GM12878 (cell line): ENCODE results near the gene ANAPC7. TPM values are rescaled to one million over a fixed set of nuclear protein-coding genes. Genes with fewer than 3 reads are reported as not detected.

Experiments
- ATF7 ChIP-seq: fragments of 450-650 bp; IDR thresholded peaks from 2 replicates; pipeline ENCODE4 v1.6.1; 2016; ENCODE audit warnings: low read depth, mild to moderate bottlenecking
- CEBPB ChIP-seq, 2 experiments: fragments of 150-350 bp in 1 of 2; IDR thresholded peaks; 2 replicates each; pipeline ENCODE4 v1.6.1; 2012 to 2014; ENCODE audit warnings: low read depth in 2 of 2, low read length in 2 of 2, borderline replicate concordance in 1 of 2, inconsistent platforms in 1 of 2
- CHD2 ChIP-seq: IDR thresholded peaks from 2 replicates; pipeline ENCODE4 v1.6.1; 2011; ENCODE audit warnings: low read depth, low read length, improper control_type of control experiment, borderline replicate concordance
- CTCF ChIP-seq, 3 experiments: IDR thresholded peaks in 2 of 3; conservative IDR thresholded peaks in 1 of 3; 2 replicates each; pipeline ENCODE4 v1.5.1; 2011; ENCODE audit warnings: low read depth in 3 of 3, low read length in 3 of 3, mild to moderate bottlenecking in 3 of 3, control low read depth in 2 of 3, moderate library complexity in 2 of 3, inconsistent platforms in 1 of 3, mixed read lengths in 1 of 3; ENCODE audit not compliant: control insufficient read depth in 2 of 3, insufficient read depth in 1 of 3; ENCODE audit errors: extremely low read depth in 1 of 3
- ESRRA ChIP-seq: IDR thresholded peaks from 2 replicates; pipeline ENCODE4 v1.6.1; 2012; ENCODE audit warnings: mild to moderate bottlenecking, low read length, improper control_type of control experiment
- EZH2 ChIP-seq: IDR thresholded peaks from 2 replicates; pipeline ENCODE4 v1.6.1; 2012; ENCODE audit warnings: low read depth, mild to moderate bottlenecking, control low read depth, inconsistent platforms, low read length, borderline replicate concordance; ENCODE audit not compliant: control insufficient read depth
- FOXM1 ChIP-seq: IDR thresholded peaks from 2 replicates; pipeline ENCODE4 v1.6.1; 2012; ENCODE audit warnings: low read depth, mild to moderate bottlenecking, inconsistent platforms, low read length, moderate library complexity
- IRF3 ChIP-seq: fragments of 450-650 bp; IDR thresholded peaks from 2 replicates; pipeline ENCODE4 v1.6.1; 2014; ENCODE audit warnings: mild to moderate bottlenecking
- MEF2B ChIP-seq: fragments of 450-650 bp; IDR thresholded peaks from 2 replicates; pipeline ENCODE4 v1.6.1; 2018; ENCODE audit warnings: mild to moderate bottlenecking, moderate library complexity; ENCODE audit not compliant: partially characterized antibody, poor library complexity, severe bottlenecking
- MLLT1 ChIP-seq: fragments of 450-650 bp; IDR thresholded peaks from 2 replicates; pipeline ENCODE4 v1.6.1; 2016; ENCODE audit warnings: mild to moderate bottlenecking
- MTA2 ChIP-seq: fragments of 450-650 bp; IDR thresholded peaks from 2 replicates; pipeline ENCODE4 v1.6.1; 2016; ENCODE audit warnings: low read depth, mild to moderate bottlenecking, moderate library complexity
- PBX3 ChIP-seq: IDR thresholded peaks from 2 replicates; pipeline ENCODE4 v1.6.1; 2011; ENCODE audit warnings: mild to moderate bottlenecking, low read depth, low read length, moderate library complexity; ENCODE audit not compliant: insufficient replicate concordance
- TAF1 ChIP-seq: IDR thresholded peaks from 2 replicates; pipeline ENCODE4 v1.6.1; 2011; ENCODE audit warnings: mild to moderate bottlenecking, low read depth, low read length, borderline replicate concordance
- TARDBP ChIP-seq: IDR thresholded peaks from 2 replicates; pipeline ENCODE4 v1.6.1; 2016; ENCODE audit warnings: borderline replicate concordance
- TBL1XR1 ChIP-seq: IDR thresholded peaks from 2 replicates; pipeline ENCODE4 v1.6.1; 2012; ENCODE audit warnings: low read depth, low read length, improper control_type of control experiment
- USF1 ChIP-seq: IDR thresholded peaks from 2 replicates; pipeline ENCODE4 v1.6.1; 2011; ENCODE audit warnings: borderline replicate concordance, low read depth, mild to moderate bottlenecking, moderate library complexity, mixed read lengths, low read length; ENCODE audit not compliant: insufficient read depth; ENCODE audit errors: extremely low read length
- YBX1 ChIP-seq: fragments of 450-650 bp; IDR thresholded peaks from 2 replicates; pipeline ENCODE4 v1.6.1; 2016; ENCODE audit warnings: antibody characterized with exemption
- ZSCAN29 ChIP-seq: fragments of 450-650 bp; IDR thresholded peaks from 2 replicates; pipeline ENCODE4 v1.6.1; 2017; ENCODE audit warnings: mild to moderate bottlenecking, moderate library complexity
- polyA plus RNA-seq, 11 experiments: library from polyadenylated mRNA; depleted of rRNA in 4 of 11; unstranded in 6 of 11; stranded (reverse) in 5 of 11; fragments of >200 nt; fragmentation: Nextera tagmentation in 4 of 11; fragmentation: Illumina TruSeq in 1 of 11; extraction: Ambion mirVana in 4 of 11; extraction: Trizol in 1 of 11; gene quantifications; 1 replicate in 1 of 11; 2 replicates in 10 of 11; pipeline versions ENCODE4 v1.2.1 to v1.2.3, GENCODE V29; 2011 to 2016; ENCODE audit warnings: inconsistent platforms in 2 of 11, missing spikeins in 2 of 11, low read depth in 1 of 11
- total RNA-seq, 4 experiments: library from RNA; depleted of rRNA in 3 of 4; stranded (reverse); fragments of >200 nt in 3 of 4; fragmentation: Illumina TruSeq in 1 of 4; extraction: Trizol in 1 of 4; gene quantifications; 2 replicates each; pipeline versions ENCODE4 v1.2.1 to v1.2.3, GENCODE V29; 2013 to 2021
- TF ChIP-seq, protein P1 (sequence below): fragments of 150-350 bp; IDR thresholded peaks from 2 replicates; pipeline ENCODE4 v1.6.1; 2014; ENCODE audit warnings: mild to moderate bottlenecking, low read depth, low read length
- TF ChIP-seq, protein P2 (sequence below): fragments of 450-650 bp; IDR thresholded peaks from 2 replicates; pipeline ENCODE4 v1.6.1; 2016; ENCODE audit warnings: mild to moderate bottlenecking

The ANAPC7 gene
- total and polyA plus RNA-seq, 10 of the 15 experiments (the other 5 are each of a cell fraction or from before 2014, with no cell fraction given), result 24.5 to 77.9 (median 58.6) TPM

GRCh38 chr12:110371408-110372055 is 32.0 kb downstream of the ANAPC7 start (continued):
- TF ChIP-seq MLLT1 (no peak), YBX1 (no peak), ZSCAN29 (no peak), USF1 (no peak), MTA2 (peak; percentile 54; the same call in 1 of the 2 replicates), ATF7 (peak; percentile 70; the same call in 1 of the 2 replicates), IRF3 (no peak), MEF2B (peak; percentile 98), TAF1 (no peak), CTCF (IDR thresholded peaks at IDR 0.05 in 2 of 3, conservative IDR thresholded peaks at IDR 0.05 in 1 of 3; ENCODE audit: control insufficient read depth in 2 of 3, extremely low read depth in 1 of 3, insufficient read depth in 1 of 3, low read depth in 3 of 3, low read length in 3 of 3) (no peak), TARDBP (no peak), TBL1XR1 (0 out of 2 replicates have a peak, but pooled peaks have one; percentile 37), PBX3 (peak; percentile 61), FOXM1 (no peak), CHD2 (peak; percentile 61; the same call in 1 of the 2 replicates), ESRRA (no peak), EZH2 (no peak), CEBPB (IDR thresholded peaks at IDR 0.05; ENCODE audit: borderline replicate concordance in 1 of 2, low read depth in 2 of 2, low read length in 2 of 2) (no peak)
- TF ChIP-seq, protein P1, sequence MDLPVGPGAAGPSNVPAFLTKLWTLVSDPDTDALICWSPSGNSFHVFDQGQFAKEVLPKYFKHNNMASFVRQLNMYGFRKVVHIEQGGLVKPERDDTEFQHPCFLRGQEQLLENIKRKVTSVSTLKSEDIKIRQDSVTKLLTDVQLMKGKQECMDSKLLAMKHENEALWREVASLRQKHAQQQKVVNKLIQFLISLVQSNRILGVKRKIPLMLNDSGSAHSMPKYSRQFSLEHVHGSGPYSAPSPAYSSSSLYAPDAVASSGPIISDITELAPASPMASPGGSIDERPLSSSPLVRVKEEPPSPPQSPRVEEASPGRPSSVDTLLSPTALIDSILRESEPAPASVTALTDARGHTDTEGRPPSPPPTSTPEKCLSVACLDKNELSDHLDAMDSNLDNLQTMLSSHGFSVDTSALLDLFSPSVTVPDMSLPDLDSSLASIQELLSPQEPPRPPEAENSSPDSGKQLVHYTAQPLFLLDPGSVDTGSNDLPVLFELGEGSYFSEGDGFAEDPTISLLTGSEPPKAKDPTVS, result no peak
- TF ChIP-seq, protein P2, sequence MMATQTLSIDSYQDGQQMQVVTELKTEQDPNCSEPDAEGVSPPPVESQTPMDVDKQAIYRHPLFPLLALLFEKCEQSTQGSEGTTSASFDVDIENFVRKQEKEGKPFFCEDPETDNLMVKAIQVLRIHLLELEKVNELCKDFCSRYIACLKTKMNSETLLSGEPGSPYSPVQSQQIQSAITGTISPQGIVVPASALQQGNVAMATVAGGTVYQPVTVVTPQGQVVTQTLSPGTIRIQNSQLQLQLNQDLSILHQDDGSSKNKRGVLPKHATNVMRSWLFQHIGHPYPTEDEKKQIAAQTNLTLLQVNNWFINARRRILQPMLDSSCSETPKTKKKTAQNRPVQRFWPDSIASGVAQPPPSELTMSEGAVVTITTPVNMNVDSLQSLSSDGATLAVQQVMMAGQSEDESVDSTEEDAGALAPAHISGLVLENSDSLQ, result no peak
